Measurements from ENCODE around the gene KLHDC7B.

The KLHDC7B gene

GRCh38 chr22:50582493-50583293, 37.0 kb downstream of the KLHDC7B start, which contains the start of gene CHKB:
CHKB (minus strand) TSS chr22:50582849; CDS start chr22:50582781, 68 bp downstream.
- H3K27ac ChIP-seq: peak within 1 kb of the TSS; percentile 97
- TF ChIP-seq ZFX (IDR thresholded peaks at IDR 0.05; ENCODE audit: borderline replicate concordance) (no peak), CTCF (IDR thresholded peaks at IDR 0.05) (no peak)

GRCh38 chr22:50583294-50583861, 37.7 kb downstream of the KLHDC7B start:
- TF ChIP-seq ZFX (IDR thresholded peaks at IDR 0.05; ENCODE audit: borderline replicate concordance) (no peak), CTCF (IDR thresholded peaks at IDR 0.05) (no peak)
- peak overlapping the region; percentile 97 for H3K27ac ChIP-seq

- TF ChIP-seq ZFX (IDR thresholded peaks at IDR 0.05; ENCODE audit: borderline replicate concordance): no peak
- TF ChIP-seq CTCF (IDR thresholded peaks at IDR 0.05): no peak
- no peak overlapping the region for H3K27ac ChIP-seq
These were observed 38.7 kb downstream of the KLHDC7B start for GRCh38 chr22:50584106-50585096.

GRCh38 chr22:50585238-50585637, 39.5 kb downstream of the KLHDC7B start:
- no peak overlapping the region for H3K27ac ChIP-seq
- no peak for TF ChIP-seq CTCF (IDR thresholded peaks at IDR 0.05)
- TF ChIP-seq ZFX (IDR thresholded peaks at IDR 0.05; ENCODE audit: borderline replicate concordance): no peak

- no peak overlapping the region for H3K27ac ChIP-seq
- TF ChIP-seq ZFX (IDR thresholded peaks at IDR 0.05; ENCODE audit: borderline replicate concordance) (no peak), CTCF (IDR thresholded peaks at IDR 0.05) (no peak)
These were observed 40.1 kb downstream of the KLHDC7B start for GRCh38 chr22:50585781-50586180.

DNA sequence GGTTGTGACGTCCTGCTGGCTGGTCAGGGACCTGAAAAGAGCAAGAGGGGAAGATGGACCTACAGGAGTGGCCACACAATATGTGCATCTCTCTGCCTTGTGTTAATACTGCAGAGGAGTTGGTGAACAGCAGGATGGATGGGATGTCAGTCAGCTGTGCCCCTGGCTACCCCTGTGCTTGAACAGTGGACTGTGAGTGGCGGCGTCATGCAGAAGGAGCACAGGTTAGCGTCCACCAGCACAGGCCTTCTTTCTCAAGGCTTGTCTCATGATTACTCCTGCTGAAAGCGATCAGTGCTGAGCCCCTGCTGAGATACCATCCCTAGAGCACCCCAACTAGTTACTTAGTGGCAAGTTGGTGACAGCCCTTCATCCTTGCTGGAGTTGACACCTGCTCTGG, 40.7 kb downstream of the KLHDC7B start:
- H3K27ac ChIP-seq: no peak overlapping the region
- TF ChIP-seq CTCF (IDR thresholded peaks at IDR 0.05) (no peak), ZFX (IDR thresholded peaks at IDR 0.05; ENCODE audit: borderline replicate concordance) (no peak)
